ENCODE results near the gene RSRC1.

- no peak for TF ChIP-seq POLR2A (IDR thresholded peaks at IDR 0.05)
- TF ChIP-seq, protein P1, sequence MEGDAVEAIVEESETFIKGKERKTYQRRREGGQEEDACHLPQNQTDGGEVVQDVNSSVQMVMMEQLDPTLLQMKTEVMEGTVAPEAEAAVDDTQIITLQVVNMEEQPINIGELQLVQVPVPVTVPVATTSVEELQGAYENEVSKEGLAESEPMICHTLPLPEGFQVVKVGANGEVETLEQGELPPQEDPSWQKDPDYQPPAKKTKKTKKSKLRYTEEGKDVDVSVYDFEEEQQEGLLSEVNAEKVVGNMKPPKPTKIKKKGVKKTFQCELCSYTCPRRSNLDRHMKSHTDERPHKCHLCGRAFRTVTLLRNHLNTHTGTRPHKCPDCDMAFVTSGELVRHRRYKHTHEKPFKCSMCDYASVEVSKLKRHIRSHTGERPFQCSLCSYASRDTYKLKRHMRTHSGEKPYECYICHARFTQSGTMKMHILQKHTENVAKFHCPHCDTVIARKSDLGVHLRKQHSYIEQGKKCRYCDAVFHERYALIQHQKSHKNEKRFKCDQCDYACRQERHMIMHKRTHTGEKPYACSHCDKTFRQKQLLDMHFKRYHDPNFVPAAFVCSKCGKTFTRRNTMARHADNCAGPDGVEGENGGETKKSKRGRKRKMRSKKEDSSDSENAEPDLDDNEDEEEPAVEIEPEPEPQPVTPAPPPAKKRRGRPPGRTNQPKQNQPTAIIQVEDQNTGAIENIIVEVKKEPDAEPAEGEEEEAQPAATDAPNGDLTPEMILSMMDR (IDR thresholded peaks at IDR 0.05 in 4 of 5, conservative IDR thresholded peaks at IDR 0.05 in 1 of 5) = no peak
These were observed 49.8 kb downstream of the RSRC1 start for GRCh38 chr3:158159714-158160113.

All from gastrocnemius medialis (tissue), 4 donors.